GM19324 (cell line): ENCODE results near the gene ASTE1.
"Not testable (repeated sequence)": the region's sequence is repeated elsewhere in the genome, so short reads cannot be mapped to it uniquely, and the experiment has no call there.

Experiments used
- ATAC-seq: cut with Tn5 transposase; IDR thresholded peaks from one replicate; pipeline ENCODE4 v1.9.1; 2021; ENCODE audit warnings: mild to moderate bottlenecking, moderate library complexity; ENCODE audit not compliant: unreplicated experiment, low FRiP score

ASTE1 gene

GRCh38 chr3:131026321-131027151, at the start of gene ASTE1, which contains the start of gene NEK11:
TSS of gene ASTE1 (minus strand) at chr3:131026825. CDS start at chr3:131025306, 1,519 bp downstream.
TSS of gene NEK11 (plus strand) at chr3:131026877. CDS start at chr3:131029709, 2,832 bp downstream.
- peak; percentile 97 for ATAC-seq

GRCh38 chr3:131075632-131076328, 49.2 kb upstream of the ASTE1 start:
- peak; percentile 70 for ATAC-seq

DNA sequence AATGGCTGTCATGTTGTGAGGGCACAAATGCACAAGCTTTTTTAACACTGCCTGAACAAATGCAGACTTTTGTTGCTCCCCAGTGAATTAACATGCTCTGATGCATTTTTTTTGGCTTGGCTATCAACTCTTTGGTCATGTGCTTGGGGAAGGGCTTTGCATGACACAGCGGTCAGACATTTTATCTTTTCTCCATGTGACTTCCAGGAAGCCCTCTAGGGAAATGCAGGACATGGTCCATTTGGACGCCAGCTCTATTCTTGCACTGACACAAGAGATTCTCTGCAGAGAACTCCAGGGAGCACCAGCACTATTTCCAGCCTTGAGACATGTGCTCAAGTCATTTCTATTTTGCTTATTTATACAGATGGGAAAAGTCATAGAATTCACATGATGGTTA, 46.2 kb upstream of the ASTE1 start:
- ATAC-seq, result no peak

GRCh38 chr3:131072099-131072559, 45.5 kb upstream of the ASTE1 start:
- ATAC-seq, result no peak

DNA sequence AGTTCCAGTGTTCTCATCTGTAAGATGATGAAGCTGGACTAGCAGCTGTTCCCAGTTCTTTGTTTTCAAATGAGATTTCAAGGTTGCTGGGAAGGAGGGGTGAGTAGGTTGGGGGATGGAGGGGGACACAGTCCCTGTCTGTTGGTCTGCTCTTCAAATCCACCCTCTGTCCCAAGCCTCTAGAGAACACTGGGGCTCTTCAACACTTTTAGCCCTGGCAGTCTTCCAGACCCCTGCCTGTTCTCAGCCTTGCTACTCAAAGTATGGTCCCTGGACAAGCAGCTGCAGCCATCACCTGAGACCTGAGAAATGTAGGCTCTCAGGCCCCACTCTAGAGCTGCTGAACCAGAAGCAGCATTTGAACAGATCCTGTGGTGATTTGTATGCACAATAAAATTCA, 41.4 kb upstream of the ASTE1 start:
- ATAC-seq, result no peak

DNA sequence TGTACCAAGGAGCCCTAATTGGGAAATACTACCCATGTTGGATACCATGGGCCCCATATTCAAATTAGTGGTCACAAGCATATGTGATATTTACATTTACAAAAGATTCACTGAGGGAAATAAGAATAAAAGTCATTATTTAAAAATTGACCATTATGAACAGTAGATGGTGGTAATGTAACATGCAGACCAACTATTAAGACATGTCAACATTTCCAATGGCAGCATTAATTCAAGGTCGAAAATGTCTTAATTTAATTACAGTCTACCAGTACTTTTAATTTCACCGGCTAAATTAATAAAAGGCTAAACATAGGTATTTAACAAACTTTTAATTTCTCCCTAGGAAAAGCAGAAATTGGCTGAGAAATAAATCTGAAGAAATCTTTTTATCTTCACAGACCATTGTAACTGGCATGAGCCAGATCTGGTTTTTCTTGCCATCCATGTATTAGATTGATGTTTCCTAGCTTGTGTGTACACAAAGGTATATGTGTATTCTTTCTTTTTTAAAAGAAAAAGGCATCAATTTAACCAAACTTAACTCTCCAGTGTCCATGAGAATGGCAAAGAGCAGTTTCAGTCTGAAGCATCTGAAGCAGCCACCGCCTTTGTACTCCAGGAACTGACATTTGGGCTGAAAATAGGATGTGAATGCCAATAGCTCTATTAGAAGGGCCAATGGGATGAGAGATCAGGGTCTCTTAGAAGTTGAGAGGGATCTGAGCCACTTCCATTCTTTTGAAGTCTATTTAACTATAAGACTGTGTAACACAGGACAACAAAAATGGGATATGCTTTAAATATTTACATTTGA, 26.6 kb upstream of the ASTE1 start:
- ATAC-seq, result no peak

- ATAC-seq, result no peak
Measured at GRCh38 chr3:131050001-131050400, 23.4 kb upstream of the ASTE1 start.

DNA sequence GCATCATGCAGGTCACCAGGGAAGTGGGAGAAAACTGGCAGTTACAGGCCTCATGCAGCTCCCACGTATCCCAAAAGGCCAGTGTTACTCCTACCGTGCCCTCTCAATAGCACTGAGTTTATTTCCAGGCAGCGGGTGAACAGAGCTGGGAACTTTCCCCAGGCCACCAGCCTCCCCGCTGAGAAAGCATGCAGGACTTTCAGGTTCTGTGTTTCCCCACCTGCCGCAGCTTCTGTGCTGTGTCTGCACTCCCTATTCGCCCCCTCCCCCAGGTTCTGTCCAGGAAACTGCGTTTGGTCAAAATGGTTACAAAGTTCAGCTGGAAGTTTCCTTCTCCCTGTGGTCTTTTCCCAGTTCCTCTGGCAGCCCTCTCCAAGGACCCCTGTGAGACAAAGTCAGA, 21.4 kb upstream of the ASTE1 start:
- no peak for ATAC-seq

- no peak for ATAC-seq
Measured at GRCh38 chr3:131047582-131047981, 21.0 kb upstream of the ASTE1 start.

DNA sequence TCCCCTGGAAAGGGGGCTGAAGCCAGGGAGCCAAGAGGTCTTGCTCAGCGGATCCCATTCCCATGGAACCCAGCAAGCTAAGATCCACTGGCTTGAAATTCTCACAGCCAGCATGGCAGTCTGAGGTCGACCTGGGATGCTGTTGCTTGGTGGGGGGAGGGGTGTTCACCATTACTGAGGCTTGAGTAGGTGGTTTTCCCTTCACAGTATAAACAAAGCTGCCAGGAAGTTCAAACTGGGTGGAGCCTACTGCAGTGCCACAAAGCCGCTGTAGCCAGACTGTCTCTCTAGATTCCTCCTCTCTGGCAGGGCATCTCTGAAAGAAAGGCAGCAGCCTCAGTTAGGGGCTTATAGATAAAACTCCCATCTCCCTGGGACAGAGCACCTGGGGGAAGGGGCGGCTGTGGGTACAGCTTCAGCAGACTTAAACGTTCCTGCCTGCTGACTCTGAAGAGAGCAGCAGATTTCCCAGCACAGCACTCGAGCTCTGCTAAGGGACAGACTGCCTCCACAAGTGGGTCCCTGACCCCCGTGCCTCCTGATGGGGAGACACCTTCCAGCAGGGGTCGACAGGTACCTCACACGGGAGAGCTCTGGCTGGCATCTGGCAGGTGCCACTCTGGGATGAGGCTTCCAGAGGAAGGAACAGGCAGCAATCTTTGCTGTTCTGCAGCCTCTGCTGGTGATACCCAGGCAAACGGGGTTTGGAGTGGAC, 15.8 kb upstream of the ASTE1 start:
- ATAC-seq, result not testable (repeated sequence)

- ATAC-seq, result no peak
Measured at GRCh38 chr3:131038326-131038725, 11.7 kb upstream of the ASTE1 start.

GRCh38 chr3:131036986-131037385, 10.4 kb upstream of the ASTE1 start:
- ATAC-seq, result no peak

- ATAC-seq, result no peak
Measured at GRCh38 chr3:131036200-131036816, 9.7 kb upstream of the ASTE1 start.

GRCh38 chr3:131033480-131034080, 7.0 kb upstream of the ASTE1 start:
- no peak for ATAC-seq

DNA sequence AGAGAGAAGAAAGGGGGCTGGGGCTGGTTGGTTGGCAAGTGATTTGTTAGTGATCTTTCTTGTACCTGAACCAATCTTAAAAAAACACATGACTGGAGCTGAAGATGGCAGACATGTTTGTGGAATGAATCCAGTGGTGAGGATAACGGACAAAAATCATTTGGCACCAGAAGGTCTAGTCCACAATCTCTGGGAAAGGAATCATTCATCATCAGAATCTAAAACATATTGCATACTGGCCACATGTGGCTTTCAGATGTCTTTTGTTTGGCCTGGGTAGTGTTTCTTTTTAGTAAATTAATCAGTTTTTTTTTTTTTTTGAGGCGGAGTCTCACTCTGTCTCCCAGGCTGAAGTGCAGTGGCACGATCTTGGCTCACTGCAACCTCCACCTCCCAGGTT, 5.0 kb upstream of the ASTE1 start:
- ATAC-seq, result no peak

DNA sequence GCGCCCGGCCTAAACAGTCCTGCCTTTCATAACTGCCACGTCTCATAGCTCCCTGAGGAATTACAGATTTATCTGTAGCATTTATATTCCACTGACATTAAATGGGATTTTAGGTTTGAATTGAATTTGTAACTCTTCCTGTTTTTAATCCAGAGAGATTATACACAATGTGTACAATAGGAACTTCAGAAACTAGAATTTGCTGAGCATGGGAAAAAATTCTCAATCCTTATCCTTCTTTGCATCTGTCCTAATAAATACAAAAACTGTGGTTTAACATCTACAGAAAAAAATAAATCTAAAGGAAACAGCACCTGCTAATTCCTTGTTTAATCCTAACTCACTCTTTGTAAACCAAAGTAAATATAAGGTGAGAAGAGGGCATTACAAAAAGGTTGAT, 2.2 kb upstream of the ASTE1 start:
- no peak for ATAC-seq

- ATAC-seq, result no peak
Measured at GRCh38 chr3:131025539-131025938, 1.1 kb downstream of the ASTE1 start.

GRCh38 chr3:131020122-131020693, 6.4 kb downstream of the ASTE1 start:
- ATAC-seq, result no peak

DNA sequence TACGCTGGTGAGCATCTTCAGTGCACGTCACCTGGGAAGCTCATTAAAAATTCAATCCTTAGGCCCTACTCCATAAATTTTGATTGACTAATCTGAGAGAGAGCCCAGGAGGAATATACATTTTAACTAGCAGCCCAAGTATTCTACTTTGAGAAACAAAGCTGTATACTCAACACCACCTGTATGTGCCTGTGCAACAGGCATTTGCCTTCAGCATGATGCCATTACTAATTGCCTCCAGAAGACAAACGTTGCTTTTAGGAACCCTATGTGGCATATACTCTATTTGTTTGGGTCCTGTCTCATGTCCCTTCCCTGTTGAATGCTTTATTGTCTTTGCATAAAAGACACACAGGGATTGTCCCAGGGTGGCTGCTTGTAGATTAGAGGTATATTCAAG, 7.7 kb downstream of the ASTE1 start:
- ATAC-seq, result no peak
